K562 (cell line): ENCODE data around the gene HBM. TPM values are rescaled to one million over a fixed set of nuclear protein-coding genes. Genes with fewer than 3 reads are reported as not detected.
A peak's percentile ranks its signal among the peaks of the same experiment; 100 is the strongest.

Experiments
- CBFB ChIP-seq: sonication (generic); formaldehyde crosslinking; IDR thresholded peaks from 2 replicates; pipeline ENCODE4 v1.4.0; 2020; ENCODE audit warnings: mild to moderate bottlenecking, missing genetic modification reagents
- EP400 ChIP-seq: fragments of 450-650 bp; IDR thresholded peaks from 2 replicates; pipeline ENCODE4 v1.6.1; 2017; ENCODE audit warnings: antibody characterized with exemption, mild to moderate bottlenecking, moderate library complexity
- ETV1 ChIP-seq: fragments of 450-650 bp; conservative IDR thresholded peaks from 2 replicates; pipeline ENCODE4 v1.6.1; 2016; ENCODE audit warnings: missing genetic modification characterization, control low read depth, low read depth, missing compliant biosample characterization
- KLF13 ChIP-seq: fragments of 450-650 bp; IDR thresholded peaks from 2 replicates; pipeline ENCODE4 v1.6.1; 2016; ENCODE audit warnings: missing genetic modification characterization, low read depth, mild to moderate bottlenecking, missing compliant biosample characterization, moderate library complexity, borderline replicate concordance
- MYC ChIP-seq, 2 experiments: fragments of 250-450 bp in 1 of 2; sonication (Bioruptor Pico) in 1 of 2; IDR thresholded peaks; 2 replicates each; pipeline versions ENCODE4 v1.5.1 to v1.6.1; 2012 to 2021; ENCODE audit warnings: low read depth in 2 of 2, borderline replicate concordance in 1 of 2, improper control_type of control experiment in 1 of 2, low read length in 1 of 2, mild to moderate bottlenecking in 1 of 2, moderate library complexity in 1 of 2
- POLR2A ChIP-seq: fragments of 450-650 bp; conservative IDR thresholded peaks from 2 replicates; pipeline ENCODE4 v1.6.1; 2016
- PPARD ChIP-seq: fragments of 250-450 bp; sonication (Bioruptor Pico); IDR thresholded peaks from 2 replicates; pipeline ENCODE4 v1.8.0; 2022; ENCODE audit warnings: inconsistent platforms, mild to moderate bottlenecking, moderate library complexity
- SMARCC2 ChIP-seq: fragments of 450-650 bp; IDR thresholded peaks from 2 replicates; pipeline ENCODE4 v1.6.1; 2017; ENCODE audit warnings: antibody characterized with exemption, moderate library complexity, mild to moderate bottlenecking, low read depth
- SRF ChIP-seq, 2 experiments: fragments of 250-450, 450-650 bp in 1 of 2; sonication (Bioruptor Pico) in 1 of 2; sonication (generic) in 1 of 2; formaldehyde crosslinking; IDR thresholded peaks; 2 replicates each; pipeline versions ENCODE4 v1.5.0 to v1.5.1; 2020 to 2022; ENCODE audit warnings: mild to moderate bottlenecking in 1 of 2, missing genetic modification reagents in 1 of 2
- ZNF311 ChIP-seq: fragments of 250-450 bp; sonication (Bioruptor Pico); IDR thresholded peaks from 2 replicates; pipeline ENCODE4 v1.4.0; 2020; ENCODE audit warnings: mild to moderate bottlenecking, moderate library complexity
- ZNF79 ChIP-seq: fragments of 250-450 bp; sonication (Bioruptor Pico); IDR thresholded peaks from 2 replicates; pipeline ENCODE4 v1.4.0; 2020; ENCODE audit warnings: low read depth, mild to moderate bottlenecking, moderate library complexity
- ZSCAN32 ChIP-seq: fragments of 450-650 bp; formaldehyde crosslinking; IDR thresholded peaks from 2 replicates; pipeline ENCODE4 v1.4.0; 2020; ENCODE audit warnings: mild to moderate bottlenecking, moderate library complexity
- polyA plus RNA-seq, 8 experiments: library from polyadenylated mRNA; depleted of rRNA in 4 of 8; stranded (reverse) in 5 of 8; unstranded in 3 of 8; fragments of >200 nt; fragmentation: Nextera tagmentation in 2 of 8; fragmentation: Illumina TruSeq in 1 of 8; extraction: Ambion mirVana in 2 of 8; extraction: Trizol in 1 of 8; gene quantifications; 2 replicates each; pipeline versions ENCODE4 v1.2.1 to v1.2.3, GENCODE V29; 2011 to 2014; ENCODE audit warnings: inconsistent platforms in 1 of 8, missing spikeins in 1 of 8
- total RNA-seq, 7 experiments: library from RNA; depleted of rRNA in 6 of 7; stranded (reverse); fragments of >200 nt in 6 of 7; fragmentation: Illumina TruSeq in 2 of 7; extraction: Trizol in 2 of 7; gene quantifications; 2 replicates each; pipeline versions ENCODE4 v1.2.1 to v1.2.3, GENCODE V29; 2011 to 2021; ENCODE audit warnings: low replicate concordance in 1 of 7
- TF ChIP-seq, protein P1 (sequence below): IDR thresholded peaks from 2 replicates; pipeline ENCODE4 v1.6.1; 2011; ENCODE audit warnings: borderline replicate concordance, low read depth, mild to moderate bottlenecking, moderate library complexity, low read length; ENCODE audit not compliant: insufficient read depth, poor library complexity, severe bottlenecking
- TF ChIP-seq, protein P2 (sequence below): sonication (generic); formaldehyde crosslinking; IDR thresholded peaks from 2 replicates; pipeline ENCODE4 v1.8.0; 2022; ENCODE audit warnings: missing genetic modification reagents, mild to moderate bottlenecking, borderline replicate concordance
- TF ChIP-seq, protein P3 (sequence below), 2 experiments: IDR thresholded peaks; 2 replicates each; pipeline ENCODE4 v1.6.1; 2012; ENCODE audit warnings: improper control_type of control experiment in 2 of 2, low read depth in 2 of 2, low read length in 2 of 2, borderline replicate concordance in 1 of 2

The HBM gene
- total and polyA plus RNA-seq, 9 of the 15 experiments (the other 6 are each of a cell fraction or from before 2014, with no cell fraction given): not detected

DNA sequence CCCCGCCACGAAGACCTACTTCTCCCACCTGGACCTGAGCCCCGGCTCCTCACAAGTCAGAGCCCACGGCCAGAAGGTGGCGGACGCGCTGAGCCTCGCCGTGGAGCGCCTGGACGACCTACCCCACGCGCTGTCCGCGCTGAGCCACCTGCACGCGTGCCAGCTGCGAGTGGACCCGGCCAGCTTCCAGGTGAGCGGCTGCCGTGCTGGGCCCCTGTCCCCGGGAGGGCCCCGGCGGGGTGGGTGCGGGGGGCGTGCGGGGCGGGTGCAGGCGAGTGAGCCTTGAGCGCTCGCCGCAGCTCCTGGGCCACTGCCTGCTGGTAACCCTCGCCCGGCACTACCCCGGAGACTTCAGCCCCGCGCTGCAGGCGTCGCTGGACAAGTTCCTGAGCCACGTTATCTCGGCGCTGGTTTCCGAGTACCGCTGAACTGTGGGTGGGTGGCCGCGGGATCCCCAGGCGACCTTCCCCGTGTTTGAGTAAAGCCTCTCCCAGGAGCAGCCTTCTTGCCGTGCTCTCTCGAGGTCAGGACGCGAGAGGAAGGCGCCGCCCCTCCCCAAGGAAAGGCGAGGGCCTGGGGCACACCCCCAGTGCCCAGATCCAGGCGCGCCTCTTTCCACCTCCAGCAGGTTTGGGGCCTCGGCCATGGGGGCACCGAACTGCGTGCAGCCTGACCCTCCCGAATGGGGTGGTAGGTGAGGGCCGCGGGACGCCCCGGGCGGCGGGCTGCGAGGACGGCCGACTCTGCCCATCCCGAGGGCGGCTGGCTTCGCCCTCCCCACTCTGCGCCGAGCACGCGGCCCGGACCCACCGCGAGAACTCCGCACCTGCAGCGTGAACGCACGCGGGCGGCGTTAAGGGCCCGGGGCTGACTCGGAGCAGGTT lies 15.1 kb downstream of the HBM start (continued):
- no peak for TF ChIP-seq SMARCC2
- TF ChIP-seq EP400: peak; percentile 88; the same call in 1 of the 2 replicates
- 0 out of 2 replicates have a peak, but pooled peaks have one; percentile 11 for TF ChIP-seq ETV1 (tag)
- TF ChIP-seq KLF13 (tag): peak; percentile 65
- TF ChIP-seq POLR2A: peak; percentile 70
- peak; percentile 89; the same call in 1 of the 2 replicates for TF ChIP-seq CBFB (CRISPR knock-in tag)
- TF ChIP-seq, protein P1, sequence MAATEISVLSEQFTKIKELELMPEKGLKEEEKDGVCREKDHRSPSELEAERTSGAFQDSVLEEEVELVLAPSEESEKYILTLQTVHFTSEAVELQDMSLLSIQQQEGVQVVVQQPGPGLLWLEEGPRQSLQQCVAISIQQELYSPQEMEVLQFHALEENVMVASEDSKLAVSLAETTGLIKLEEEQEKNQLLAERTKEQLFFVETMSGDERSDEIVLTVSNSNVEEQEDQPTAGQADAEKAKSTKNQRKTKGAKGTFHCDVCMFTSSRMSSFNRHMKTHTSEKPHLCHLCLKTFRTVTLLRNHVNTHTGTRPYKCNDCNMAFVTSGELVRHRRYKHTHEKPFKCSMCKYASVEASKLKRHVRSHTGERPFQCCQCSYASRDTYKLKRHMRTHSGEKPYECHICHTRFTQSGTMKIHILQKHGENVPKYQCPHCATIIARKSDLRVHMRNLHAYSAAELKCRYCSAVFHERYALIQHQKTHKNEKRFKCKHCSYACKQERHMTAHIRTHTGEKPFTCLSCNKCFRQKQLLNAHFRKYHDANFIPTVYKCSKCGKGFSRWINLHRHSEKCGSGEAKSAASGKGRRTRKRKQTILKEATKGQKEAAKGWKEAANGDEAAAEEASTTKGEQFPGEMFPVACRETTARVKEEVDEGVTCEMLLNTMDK: peak; percentile 17
- no peak for TF ChIP-seq PPARD (CRISPR knock-in tag)
- peak in 1 of 2 experiments; percentile 77; a peak in 2 of 4 replicates for TF ChIP-seq SRF (CRISPR knock-in tag; IDR thresholded peaks at IDR 0.05)
- TF ChIP-seq MYC (IDR thresholded peaks at IDR 0.05; ENCODE audit: low read depth, low read length): peak; percentile 97
- TF ChIP-seq MYC (CRISPR knock-in tag; IDR thresholded peaks at IDR 0.05; ENCODE audit: borderline replicate concordance, low read depth): 0 out of 2 replicates have a peak, but pooled peaks have one; percentile 66
- TF ChIP-seq, protein P2, sequence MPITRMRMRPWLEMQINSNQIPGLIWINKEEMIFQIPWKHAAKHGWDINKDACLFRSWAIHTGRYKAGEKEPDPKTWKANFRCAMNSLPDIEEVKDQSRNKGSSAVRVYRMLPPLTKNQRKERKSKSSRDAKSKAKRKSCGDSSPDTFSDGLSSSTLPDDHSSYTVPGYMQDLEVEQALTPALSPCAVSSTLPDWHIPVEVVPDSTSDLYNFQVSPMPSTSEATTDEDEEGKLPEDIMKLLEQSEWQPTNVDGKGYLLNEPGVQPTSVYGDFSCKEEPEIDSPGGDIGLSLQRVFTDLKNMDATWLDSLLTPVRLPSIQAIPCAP: peak; percentile 99
- no peak for TF ChIP-seq ZNF311 (CRISPR knock-in tag)
- TF ChIP-seq ZNF79 (CRISPR knock-in tag): no peak
- TF ChIP-seq, protein P3, sequence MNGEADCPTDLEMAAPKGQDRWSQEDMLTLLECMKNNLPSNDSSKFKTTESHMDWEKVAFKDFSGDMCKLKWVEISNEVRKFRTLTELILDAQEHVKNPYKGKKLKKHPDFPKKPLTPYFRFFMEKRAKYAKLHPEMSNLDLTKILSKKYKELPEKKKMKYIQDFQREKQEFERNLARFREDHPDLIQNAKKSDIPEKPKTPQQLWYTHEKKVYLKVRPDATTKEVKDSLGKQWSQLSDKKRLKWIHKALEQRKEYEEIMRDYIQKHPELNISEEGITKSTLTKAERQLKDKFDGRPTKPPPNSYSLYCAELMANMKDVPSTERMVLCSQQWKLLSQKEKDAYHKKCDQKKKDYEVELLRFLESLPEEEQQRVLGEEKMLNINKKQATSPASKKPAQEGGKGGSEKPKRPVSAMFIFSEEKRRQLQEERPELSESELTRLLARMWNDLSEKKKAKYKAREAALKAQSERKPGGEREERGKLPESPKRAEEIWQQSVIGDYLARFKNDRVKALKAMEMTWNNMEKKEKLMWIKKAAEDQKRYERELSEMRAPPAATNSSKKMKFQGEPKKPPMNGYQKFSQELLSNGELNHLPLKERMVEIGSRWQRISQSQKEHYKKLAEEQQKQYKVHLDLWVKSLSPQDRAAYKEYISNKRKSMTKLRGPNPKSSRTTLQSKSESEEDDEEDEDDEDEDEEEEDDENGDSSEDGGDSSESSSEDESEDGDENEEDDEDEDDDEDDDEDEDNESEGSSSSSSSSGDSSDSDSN (IDR thresholded peaks at IDR 0.05; ENCODE audit: borderline replicate concordance in 1 of 2, low read depth in 2 of 2, low read length in 2 of 2): peak; percentile 0 to 37; a peak in 2 of 4 replicates
- TF ChIP-seq ZSCAN32 (CRISPR knock-in tag): no peak
